DND-41 (cell line): ENCODE results near the gene RXFP4.

Experiments used
- ATAC-seq: fragments of 200-7000 bp; cut with Tn5 transposase; 3 replicates; pipeline ENCODE4 v1.9.1; 2021; ENCODE audit warnings: low read depth; ENCODE audit not compliant: insufficient read depth
- DNase-seq: peaks from one replicate; pipeline ENCODE4 v3.0.0-alpha.2; 2020
- H2AFZ ChIP-seq: 2 replicates; pipeline ENCODE4 v1.6.0; 2012; ENCODE audit warnings: low read depth, low read length
- H3K27ac ChIP-seq: 2 replicates; pipeline ENCODE4 v1.5.1; 2012; ENCODE audit warnings: low read length, inconsistent platforms
- H3K27me3 ChIP-seq: fragments of 200-600 bp; sonication (generic); 2 replicates; pipeline ENCODE4 v1.6.0; 2012; ENCODE audit warnings: low read length, mild to moderate bottlenecking, inconsistent platforms; ENCODE audit not compliant: insufficient read depth, poor library complexity
- H3K36me3 ChIP-seq: 2 replicates; pipeline ENCODE4 v1.5.1; 2012; ENCODE audit warnings: low read length, inconsistent platforms; ENCODE audit not compliant: insufficient read depth
- H3K4me1 ChIP-seq: 2 replicates; pipeline ENCODE4 v1.5.1; 2012; ENCODE audit warnings: mild to moderate bottlenecking, low read length; ENCODE audit not compliant: insufficient read depth
- H3K4me2 ChIP-seq: 2 replicates; pipeline ENCODE4 v1.6.0; 2012; ENCODE audit warnings: mild to moderate bottlenecking, moderate library complexity, low read length, inconsistent platforms; ENCODE audit not compliant: insufficient read depth
- H3K4me3 ChIP-seq, 2 experiments: fragments of 200-600 bp in 1 of 2; shearing (Covaris generic) in 1 of 2; 2 replicates each; pipeline ENCODE4 v1.5.1; 2012 to 2016; ENCODE audit warnings: inconsistent platforms in 2 of 2, low read length in 2 of 2, mild to moderate bottlenecking in 2 of 2, low read depth in 1 of 2, moderate library complexity in 1 of 2
- H3K79me2 ChIP-seq: 2 replicates; pipeline ENCODE4 v1.6.0; 2012; ENCODE audit warnings: low read length, inconsistent platforms; ENCODE audit not compliant: insufficient read depth
- H3K9ac ChIP-seq: 2 replicates; pipeline ENCODE4 v1.6.0; 2012; ENCODE audit warnings: low read depth, mild to moderate bottlenecking, inconsistent platforms, low read length, moderate library complexity
- H3K9me3 ChIP-seq: 2 replicates; pipeline ENCODE4 v1.5.1; 2012; ENCODE audit warnings: low read length, moderate library complexity, mild to moderate bottlenecking, inconsistent platforms; ENCODE audit not compliant: insufficient read depth, severe bottlenecking
- H4K20me1 ChIP-seq: 2 replicates; pipeline ENCODE4 v1.6.0; 2012; ENCODE audit warnings: low read length; ENCODE audit not compliant: insufficient read depth
- CTCF ChIP-seq: IDR thresholded peaks from 2 replicates; pipeline ENCODE4 v1.5.1; 2012; ENCODE audit warnings: borderline replicate concordance, low read length, moderate library complexity, mild to moderate bottlenecking; ENCODE audit not compliant: poor library complexity, severe bottlenecking; ENCODE audit errors: extremely low read depth
- EZH2 ChIP-seq: IDR thresholded peaks from 3 replicates; pipeline ENCODE4 v1.6.1; 2012; ENCODE audit warnings: borderline replicate concordance, low read depth, mild to moderate bottlenecking, moderate library complexity, low read length, inconsistent platforms; ENCODE audit not compliant: severe bottlenecking

The RXFP4 gene

GRCh38 chr1:155904261-155904660, 37.2 kb upstream of the RXFP4 start:
- TF ChIP-seq EZH2 = no peak
- TF ChIP-seq CTCF = no peak
- Histone ChIP-seq H3K27me3 (no peaks in the 10 kb centered on the region), H2AFZ (no peak overlapping the region), H3K4me2 (no peak overlapping the region), H3K4me3 (no peak overlapping the region), H3K9ac (no peak overlapping the region), H3K9me3 (no peaks in the 10 kb centered on the region), H3K79me2 (peaks cover 7% of the 10 kb centered on the region), H3K27ac (no peak overlapping the region), H4K20me1 (no peaks in the 10 kb centered on the region), H3K36me3 (peaks cover 78% of the 10 kb centered on the region), H3K4me1 (peaks cover 2% of the 10 kb centered on the region; the same call in 1 of the 2 replicates)
- no peak for DNase-seq
- ATAC-seq = no peak

- Histone ChIP-seq H3K9ac (peak overlapping the region; percentile 54; the same call in 1 of the 2 replicates), H3K4me1 (peaks cover 26% of the 10 kb centered on the region), H3K36me3 (peaks cover 67% of the 10 kb centered on the region), H3K9me3 (no peaks in the 10 kb centered on the region), H3K27me3 (no peaks in the 10 kb centered on the region), H3K79me2 (peaks cover 26% of the 10 kb centered on the region), H3K27ac (no peak overlapping the region), H2AFZ (no peak overlapping the region), H3K4me3 (peak overlapping the region; percentile 75 to 89; a peak in 3 of 4 replicates), H4K20me1 (no peaks in the 10 kb centered on the region), H3K4me2 (peak overlapping the region; percentile 75)
- no peak for DNase-seq
- TF ChIP-seq CTCF (no peak), EZH2 (no peak)
- ATAC-seq = no peak
Measured at GRCh38 chr1:155909894-155910293, 31.5 kb upstream of the RXFP4 start.

- H3K27me3 ChIP-seq = no peaks in the 10 kb centered on the region
- H2AFZ ChIP-seq = peak overlapping the region; percentile 86
- H3K27ac ChIP-seq = peak overlapping the region; percentile 81
- no peaks in the 10 kb centered on the region for H4K20me1 ChIP-seq
- peak overlapping the region; percentile 75 for H3K4me2 ChIP-seq
- peak overlapping the region; percentile 75 to 89 for H3K4me3 ChIP-seq
- peaks cover 26% of the 10 kb centered on the region for H3K79me2 ChIP-seq
- no peaks in the 10 kb centered on the region for H3K9me3 ChIP-seq
- peaks cover 68% of the 10 kb centered on the region for H3K36me3 ChIP-seq
- ATAC-seq = peak; percentile 38
- TF ChIP-seq EZH2 (no peak), CTCF (no peak)
- H3K4me1 ChIP-seq = peaks cover 26% of the 10 kb centered on the region
- H3K9ac ChIP-seq = peak overlapping the region; percentile 54
- DNase-seq = peak; percentile 23
Measured at GRCh38 chr1:155910621-155911121, 30.8 kb upstream of the RXFP4 start.
